GM13977 (cell line): ENCODE data around the gene ZNF324B.

ENCODE experiments used
- DNase-seq: peaks from one replicate; pipeline ENCODE4 v3.0.0; 2012; ENCODE audit warnings: low spot score
- CTCF ChIP-seq: IDR thresholded peaks from 2 replicates; pipeline ENCODE4 v1.5.1; 2012; ENCODE audit warnings: mild to moderate bottlenecking, control low read depth; ENCODE audit not compliant: insufficient read depth; ENCODE audit errors: extremely low read depth, missing control alignments
- in situ Hi-C: fragments of 300-500 bp; cut with MboI; formaldehyde crosslinking; loops from one replicate; pipeline ENCODE4 v1.12.0; 2022; ENCODE audit warnings: low sequenced_read_pairs, low pct_unique_long_range_greater_than_20kb, mixed read lengths, inconsistent platforms; ENCODE audit not compliant: unreplicated experiment

ZNF324B gene

DNA sequence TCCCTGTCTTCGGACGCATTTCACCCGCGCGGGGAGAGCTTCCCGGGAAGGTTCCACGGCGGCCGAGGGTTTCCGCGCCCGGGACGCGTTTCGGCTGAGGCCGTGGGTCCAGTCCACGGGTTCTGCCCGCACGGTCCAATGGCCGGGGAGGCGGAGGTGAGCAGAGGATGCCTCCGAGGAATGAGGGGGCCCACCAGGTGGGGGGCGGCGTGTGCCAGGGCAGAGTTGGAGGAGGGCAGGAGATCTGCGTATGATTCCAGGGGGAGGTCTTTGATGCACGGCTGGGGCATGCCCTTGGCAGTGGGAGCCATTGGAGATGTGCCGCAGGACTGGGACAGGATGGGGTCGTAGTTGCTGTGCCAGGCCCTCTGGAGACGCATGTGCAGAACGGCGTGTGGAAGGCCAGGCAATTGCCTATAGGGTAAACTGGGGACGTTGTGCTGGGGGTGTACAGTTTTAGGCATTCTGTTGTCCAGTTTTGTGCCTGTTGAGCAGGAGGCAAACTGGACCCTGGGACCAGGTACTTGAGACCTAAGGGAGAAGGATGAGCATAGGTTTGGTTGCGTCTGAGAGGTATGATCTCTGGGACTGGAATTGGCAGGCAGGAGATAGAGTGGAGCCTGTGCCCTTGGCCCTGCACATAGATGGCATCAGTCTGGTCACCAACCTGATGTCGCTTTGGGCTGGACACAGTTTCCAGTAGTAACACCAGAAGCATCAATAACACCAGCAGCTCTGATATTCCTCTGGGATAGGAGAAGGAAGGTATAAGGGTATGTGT, 42.2 kb upstream of the ZNF324B start:
- in situ Hi-C loops = no loop called here
- no peak for TF ChIP-seq CTCF
- DNase-seq = no peak

DNA sequence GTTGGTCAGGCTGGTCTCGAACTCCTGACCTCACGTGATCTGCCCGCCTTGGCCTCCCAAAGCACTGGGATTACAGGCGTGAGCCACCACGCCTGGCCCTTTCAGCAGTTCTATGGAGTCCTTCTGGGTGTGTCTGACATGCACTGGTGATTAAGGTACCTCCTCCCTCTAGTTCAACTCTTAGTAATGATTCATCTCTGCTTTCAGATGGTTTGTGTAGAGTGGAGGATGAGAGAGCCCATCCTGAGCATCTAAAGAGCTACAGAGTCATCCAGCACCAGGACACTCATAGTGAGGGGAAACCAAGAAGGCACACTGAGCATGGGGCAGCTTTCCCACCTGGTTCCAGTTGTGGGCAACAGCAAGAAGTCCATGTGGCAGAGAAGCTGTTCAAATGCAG, 34.8 kb upstream of the ZNF324B start:
- DNase-seq = no peak
- in situ Hi-C loops = no loop called here
- no peak for TF ChIP-seq CTCF

GRCh38 chr19:58417071-58417470, 34.4 kb upstream of the ZNF324B start:
- in situ Hi-C loops = no loop called here
- no peak for TF ChIP-seq CTCF
- DNase-seq = no peak

DNA sequence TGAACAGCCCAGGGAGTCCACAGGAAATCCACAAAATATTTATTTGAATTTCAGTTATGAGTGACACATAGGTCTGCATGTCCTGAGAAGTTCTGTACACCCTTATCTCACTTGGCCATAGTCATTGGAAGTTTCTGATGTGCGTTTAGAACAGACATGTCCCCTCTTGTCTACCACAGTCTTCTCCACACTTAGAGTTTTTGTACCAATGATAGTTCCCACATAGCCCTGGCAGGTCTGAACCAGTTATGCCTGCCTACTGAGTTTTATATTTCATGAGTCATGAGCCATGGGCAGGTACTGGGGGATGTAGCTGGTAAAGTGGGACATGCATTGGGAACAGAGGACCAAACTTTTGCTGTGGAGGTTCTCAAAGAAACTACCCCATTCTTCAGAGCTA, 22.8 kb upstream of the ZNF324B start:
- in situ Hi-C loops = no loop called here
- TF ChIP-seq CTCF = no peak
- no peak for DNase-seq

DNA sequence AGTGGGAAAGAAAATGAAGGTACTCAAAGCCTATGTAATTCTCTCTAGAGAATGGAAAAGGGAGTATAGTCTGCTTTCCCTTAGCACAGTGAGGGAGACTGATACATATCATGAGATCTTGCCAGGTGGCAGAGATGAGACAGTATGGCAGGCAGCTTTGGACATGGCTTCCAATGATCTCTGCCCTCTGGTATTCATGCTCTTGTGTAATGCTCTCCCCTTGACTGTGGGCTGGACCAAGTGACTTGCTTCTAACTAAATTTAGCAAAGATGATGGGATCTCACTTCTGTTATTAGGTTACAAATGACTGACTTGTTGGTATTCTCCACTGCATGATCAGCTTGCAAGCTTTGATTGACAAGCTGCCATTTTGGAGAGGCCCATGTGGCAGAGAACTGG, 21.7 kb upstream of the ZNF324B start:
- DNase-seq = no peak
- TF ChIP-seq CTCF = no peak
- in situ Hi-C loops = no loop called here

- TF ChIP-seq CTCF = no peak
- no peak for DNase-seq
- in situ Hi-C loops = no loop called here
Measured at GRCh38 chr19:58434217-58434616, 17.2 kb upstream of the ZNF324B start.
